IMR-90 (cell line): Measurements from ENCODE around the gene ITPK1.

Source experiments
- BHLHE40 ChIP-seq: fragments of 150-350 bp; IDR thresholded peaks from 2 replicates; pipeline ENCODE4 v1.6.1; 2016; ENCODE audit warnings: mild to moderate bottlenecking, low read depth, low read length
- CHD1 ChIP-seq: IDR thresholded peaks from 2 replicates; pipeline ENCODE4 v1.6.1; 2012; ENCODE audit warnings: low read depth, low read length, improper control_type of control experiment
- CTCF ChIP-seq: conservative IDR thresholded peaks from 2 replicates; pipeline ENCODE4 v1.5.1; 2012; ENCODE audit warnings: mild to moderate bottlenecking, low read depth, low read length, improper control_type of control experiment
- ELK1 ChIP-seq: fragments of 150-350 bp; IDR thresholded peaks from 2 replicates; pipeline ENCODE4 v1.6.1; 2016; ENCODE audit warnings: low read depth, mild to moderate bottlenecking, low read length, moderate library complexity, borderline replicate concordance
- FOS ChIP-seq: fragments of 150-350 bp; IDR thresholded peaks from 2 replicates; pipeline ENCODE4 v1.6.1; 2016; ENCODE audit warnings: low read depth, low read length
- MAZ ChIP-seq: IDR thresholded peaks from 2 replicates; pipeline ENCODE4 v1.6.1; 2012; ENCODE audit warnings: low read depth, mild to moderate bottlenecking, low read length, improper control_type of control experiment, moderate library complexity, borderline replicate concordance
- MXI1 ChIP-seq: IDR thresholded peaks from 2 replicates; pipeline ENCODE4 v1.6.1; 2012; ENCODE audit warnings: low read depth, mild to moderate bottlenecking, low read length, moderate library complexity, borderline replicate concordance
- POLR2A ChIP-seq: IDR thresholded peaks from 2 replicates; pipeline ENCODE4 v1.6.1; 2012; ENCODE audit warnings: mild to moderate bottlenecking, low read depth, low read length
- RAD21 ChIP-seq: IDR thresholded peaks from 2 replicates; pipeline ENCODE4 v1.6.1; 2012; ENCODE audit warnings: low read length, improper control_type of control experiment
- RCOR1 ChIP-seq: IDR thresholded peaks from 2 replicates; pipeline ENCODE4 v1.6.1; 2012; ENCODE audit warnings: mild to moderate bottlenecking, low read length, improper control_type of control experiment; ENCODE audit not compliant: insufficient replicate concordance
- USF2 ChIP-seq: fragments of 150-350 bp; IDR thresholded peaks from 2 replicates; pipeline ENCODE4 v1.6.1; 2017; ENCODE audit warnings: mild to moderate bottlenecking, antibody characterized with exemption, low read length, low read depth

GRCh38 chr14:92991536-92991935 is 124.2 kb downstream of the ITPK1 start:
- TF ChIP-seq CTCF (no peak), RAD21 (no peak), POLR2A (no peak), USF2 (no peak), CHD1 (no peak), MXI1 (no peak), BHLHE40 (no peak), RCOR1 (no peak), FOS (no peak), MAZ (no peak), ELK1 (no peak)
